HEK293 (cell line): Measurements from ENCODE around the gene HOXB1.

Experiments used
- FEZF1 ChIP-seq: fragments of 450-650 bp; formaldehyde crosslinking; IDR thresholded peaks from 2 replicates; pipeline ENCODE4 v1.5.1; 2016; ENCODE audit warnings: missing biosample characterization, missing genetic modification characterization
- GFI1B ChIP-seq: fragments of 450-650 bp; formaldehyde crosslinking; IDR thresholded peaks from 2 replicates; pipeline ENCODE4 v1.5.1; 2016; ENCODE audit warnings: missing biosample characterization, missing genetic modification characterization
- PATZ1 ChIP-seq: fragments of 450-650 bp; formaldehyde crosslinking; IDR thresholded peaks from 2 replicates; pipeline ENCODE4 v1.5.1; 2016; ENCODE audit warnings: missing biosample characterization, missing genetic modification characterization
- PRDM6 ChIP-seq: fragments of 450-650 bp; formaldehyde crosslinking; IDR thresholded peaks from 2 replicates; pipeline ENCODE4 v1.5.1; 2017; ENCODE audit warnings: missing biosample characterization, missing genetic modification characterization
- SP3 ChIP-seq: fragments of 450-650 bp; formaldehyde crosslinking; IDR thresholded peaks from 2 replicates; pipeline ENCODE4 v1.5.1; 2016; ENCODE audit warnings: missing biosample characterization, missing genetic modification characterization
- YY2 ChIP-seq: fragments of 450-650 bp; formaldehyde crosslinking; IDR thresholded peaks from 2 replicates; pipeline ENCODE4 v1.5.1; 2016; ENCODE audit warnings: missing biosample characterization, missing genetic modification characterization
- ZNF184 ChIP-seq: fragments of 450-650 bp; IDR thresholded peaks from 2 replicates; pipeline ENCODE4 v1.5.1; 2018; ENCODE audit warnings: missing biosample characterization, mild to moderate bottlenecking, missing genetic modification characterization
- ZNF211 ChIP-seq: fragments of 450-650 bp; formaldehyde crosslinking; IDR thresholded peaks from 2 replicates; pipeline ENCODE4 v1.5.1; 2016; ENCODE audit warnings: low read depth, missing biosample characterization, missing genetic modification characterization
- ZNF239 ChIP-seq: fragments of 450-650 bp; formaldehyde crosslinking; IDR thresholded peaks from 2 replicates; pipeline ENCODE4 v1.5.1; 2016; ENCODE audit warnings: missing biosample characterization, missing genetic modification characterization
- ZNF24 ChIP-seq: fragments of 450-650 bp; formaldehyde crosslinking; IDR thresholded peaks from 2 replicates; pipeline ENCODE4 v1.5.1; 2016; ENCODE audit warnings: missing biosample characterization, missing genetic modification characterization
- ZNF311 ChIP-seq: fragments of 450-650 bp; formaldehyde crosslinking; IDR thresholded peaks from 2 replicates; pipeline ENCODE4 v1.5.1; 2017; ENCODE audit warnings: missing biosample characterization, missing genetic modification characterization, borderline replicate concordance
- ZNF350 ChIP-seq: fragments of 450-650 bp; formaldehyde crosslinking; IDR thresholded peaks from 2 replicates; pipeline ENCODE4 v1.5.0; 2017; ENCODE audit warnings: missing biosample characterization, mild to moderate bottlenecking, missing genetic modification characterization
- ZNF354C ChIP-seq: fragments of 450-650 bp; formaldehyde crosslinking; IDR thresholded peaks from 2 replicates; pipeline ENCODE4 v1.5.1; 2016; ENCODE audit warnings: missing biosample characterization, missing genetic modification characterization, low read depth, borderline replicate concordance
- ZNF416 ChIP-seq: fragments of 450-650 bp; formaldehyde crosslinking; IDR thresholded peaks from 2 replicates; pipeline ENCODE4 v1.5.1; 2016; ENCODE audit warnings: missing biosample characterization, missing genetic modification characterization
- ZNF473 ChIP-seq: fragments of 450-650 bp; formaldehyde crosslinking; IDR thresholded peaks from 2 replicates; pipeline ENCODE4 v1.5.1; 2017; ENCODE audit warnings: missing biosample characterization, missing genetic modification characterization
- ZNF555 ChIP-seq: fragments of 450-650 bp; formaldehyde crosslinking; conservative IDR thresholded peaks from 2 replicates; pipeline ENCODE4 v1.5.1; 2017; ENCODE audit warnings: missing biosample characterization, mild to moderate bottlenecking, missing genetic modification characterization, inconsistent platforms
- ZNF621 ChIP-seq: fragments of 450-650 bp; formaldehyde crosslinking; IDR thresholded peaks from 2 replicates; pipeline ENCODE4 v1.5.1; 2017; ENCODE audit warnings: missing biosample characterization, missing genetic modification characterization
- ZNF791 ChIP-seq: fragments of 450-650 bp; formaldehyde crosslinking; IDR thresholded peaks from 2 replicates; pipeline ENCODE4 v1.5.1; 2016; ENCODE audit warnings: missing biosample characterization, missing genetic modification characterization
- ZSCAN16 ChIP-seq: fragments of 450-650 bp; formaldehyde crosslinking; IDR thresholded peaks from 2 replicates; pipeline ENCODE4 v1.5.1; 2016; ENCODE audit warnings: missing biosample characterization, missing genetic modification characterization
- ZXDB ChIP-seq: fragments of 450-650 bp; formaldehyde crosslinking; IDR thresholded peaks from 2 replicates; pipeline ENCODE4 v1.5.1; 2016; ENCODE audit warnings: missing biosample characterization, missing genetic modification characterization
- TF ChIP-seq, protein P1 (sequence below): fragments of 450-650 bp; formaldehyde crosslinking; IDR thresholded peaks from 2 replicates; pipeline ENCODE4 v1.5.1; 2016; ENCODE audit warnings: missing biosample characterization, missing genetic modification characterization
- TF ChIP-seq, protein P2 (sequence below): fragments of 450-650 bp; formaldehyde crosslinking; IDR thresholded peaks from 2 replicates; pipeline ENCODE4 v1.5.1; 2016; ENCODE audit warnings: missing biosample characterization, missing genetic modification characterization
- TF ChIP-seq, protein P3 (sequence below): fragments of 450-650 bp; formaldehyde crosslinking; IDR thresholded peaks from 2 replicates; pipeline ENCODE4 v1.5.1; 2016; ENCODE audit warnings: missing biosample characterization, missing genetic modification characterization, low read depth
- TF ChIP-seq, protein P4 (sequence below): fragments of 450-650 bp; formaldehyde crosslinking; IDR thresholded peaks from 2 replicates; pipeline ENCODE4 v1.5.1; 2016; ENCODE audit warnings: missing biosample characterization, missing genetic modification characterization

Gene HOXB1

GRCh38 chr17:48556576-48557401, 26.0 kb upstream of the HOXB1 start (continued):
- 0 out of 2 replicates have a peak, but pooled peaks have one; percentile 51 for TF ChIP-seq PRDM6 (tag by site-specific recombination)
- no peak for TF ChIP-seq YY2 (tag by site-specific recombination)
- TF ChIP-seq ZNF350 (tag by site-specific recombination) = no peak
- TF ChIP-seq ZNF473 (tag by site-specific recombination) = no peak
- TF ChIP-seq, protein P1, sequence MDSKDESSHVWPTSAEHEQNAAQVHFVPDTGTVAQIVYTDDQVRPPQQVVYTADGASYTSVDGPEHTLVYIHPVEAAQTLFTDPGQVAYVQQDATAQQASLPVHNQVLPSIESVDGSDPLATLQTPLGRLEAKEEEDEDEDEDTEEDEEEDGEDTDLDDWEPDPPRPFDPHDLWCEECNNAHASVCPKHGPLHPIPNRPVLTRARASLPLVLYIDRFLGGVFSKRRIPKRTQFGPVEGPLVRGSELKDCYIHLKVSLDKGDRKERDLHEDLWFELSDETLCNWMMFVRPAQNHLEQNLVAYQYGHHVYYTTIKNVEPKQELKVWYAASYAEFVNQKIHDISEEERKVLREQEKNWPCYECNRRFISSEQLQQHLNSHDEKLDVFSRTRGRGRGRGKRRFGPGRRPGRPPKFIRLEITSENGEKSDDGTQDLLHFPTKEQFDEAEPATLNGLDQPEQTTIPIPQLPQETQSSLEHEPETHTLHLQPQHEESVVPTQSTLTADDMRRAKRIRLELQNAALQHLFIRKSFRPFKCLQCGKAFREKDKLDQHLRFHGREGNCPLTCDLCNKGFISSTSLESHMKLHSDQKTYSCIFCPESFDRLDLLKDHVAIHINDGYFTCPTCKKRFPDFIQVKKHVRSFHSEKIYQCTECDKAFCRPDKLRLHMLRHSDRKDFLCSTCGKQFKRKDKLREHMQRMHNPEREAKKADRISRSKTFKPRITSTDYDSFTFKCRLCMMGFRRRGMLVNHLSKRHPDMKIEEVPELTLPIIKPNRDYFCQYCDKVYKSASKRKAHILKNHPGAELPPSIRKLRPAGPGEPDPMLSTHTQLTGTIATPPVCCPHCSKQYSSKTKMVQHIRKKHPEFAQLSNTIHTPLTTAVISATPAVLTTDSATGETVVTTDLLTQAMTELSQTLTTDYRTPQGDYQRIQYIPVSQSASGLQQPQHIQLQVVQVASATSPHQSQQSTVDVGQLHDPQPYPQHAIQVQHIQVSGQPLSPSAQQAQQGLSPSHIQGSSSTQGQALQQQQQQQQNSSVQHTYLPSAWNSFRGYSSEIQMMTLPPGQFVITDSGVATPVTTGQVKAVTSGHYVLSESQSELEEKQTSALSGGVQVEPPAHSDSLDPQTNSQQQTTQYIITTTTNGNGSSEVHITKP (tag by site-specific recombination) = no peak
- TF ChIP-seq ZNF354C (tag by site-specific recombination) = no peak
- TF ChIP-seq ZNF791 = no peak
- no peak for TF ChIP-seq ZNF555 (tag by site-specific recombination)
- no peak for TF ChIP-seq PATZ1 (tag by site-specific recombination)
- peak; percentile 96 for TF ChIP-seq FEZF1 (tag by site-specific recombination)
- TF ChIP-seq, protein P2, sequence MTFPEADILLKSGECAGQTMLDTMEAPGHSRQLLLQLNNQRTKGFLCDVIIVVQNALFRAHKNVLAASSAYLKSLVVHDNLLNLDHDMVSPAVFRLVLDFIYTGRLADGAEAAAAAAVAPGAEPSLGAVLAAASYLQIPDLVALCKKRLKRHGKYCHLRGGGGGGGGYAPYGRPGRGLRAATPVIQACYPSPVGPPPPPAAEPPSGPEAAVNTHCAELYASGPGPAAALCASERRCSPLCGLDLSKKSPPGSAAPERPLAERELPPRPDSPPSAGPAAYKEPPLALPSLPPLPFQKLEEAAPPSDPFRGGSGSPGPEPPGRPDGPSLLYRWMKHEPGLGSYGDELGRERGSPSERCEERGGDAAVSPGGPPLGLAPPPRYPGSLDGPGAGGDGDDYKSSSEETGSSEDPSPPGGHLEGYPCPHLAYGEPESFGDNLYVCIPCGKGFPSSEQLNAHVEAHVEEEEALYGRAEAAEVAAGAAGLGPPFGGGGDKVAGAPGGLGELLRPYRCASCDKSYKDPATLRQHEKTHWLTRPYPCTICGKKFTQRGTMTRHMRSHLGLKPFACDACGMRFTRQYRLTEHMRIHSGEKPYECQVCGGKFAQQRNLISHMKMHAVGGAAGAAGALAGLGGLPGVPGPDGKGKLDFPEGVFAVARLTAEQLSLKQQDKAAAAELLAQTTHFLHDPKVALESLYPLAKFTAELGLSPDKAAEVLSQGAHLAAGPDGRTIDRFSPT (tag by site-specific recombination) = no peak
- TF ChIP-seq ZNF211 (tag by site-specific recombination) = no peak
- no peak for TF ChIP-seq ZSCAN16
- no peak for TF ChIP-seq ZNF184 (tag by site-specific recombination)
- TF ChIP-seq ZNF311 = no peak
- TF ChIP-seq ZNF416 = no peak
- no peak for TF ChIP-seq ZNF621
- TF ChIP-seq ZXDB (tag by site-specific recombination) = peak; percentile 58; the same call in 1 of the 2 replicates
- TF ChIP-seq GFI1B (tag by site-specific recombination) = no peak
- no peak for TF ChIP-seq SP3
- TF ChIP-seq, protein P3, sequence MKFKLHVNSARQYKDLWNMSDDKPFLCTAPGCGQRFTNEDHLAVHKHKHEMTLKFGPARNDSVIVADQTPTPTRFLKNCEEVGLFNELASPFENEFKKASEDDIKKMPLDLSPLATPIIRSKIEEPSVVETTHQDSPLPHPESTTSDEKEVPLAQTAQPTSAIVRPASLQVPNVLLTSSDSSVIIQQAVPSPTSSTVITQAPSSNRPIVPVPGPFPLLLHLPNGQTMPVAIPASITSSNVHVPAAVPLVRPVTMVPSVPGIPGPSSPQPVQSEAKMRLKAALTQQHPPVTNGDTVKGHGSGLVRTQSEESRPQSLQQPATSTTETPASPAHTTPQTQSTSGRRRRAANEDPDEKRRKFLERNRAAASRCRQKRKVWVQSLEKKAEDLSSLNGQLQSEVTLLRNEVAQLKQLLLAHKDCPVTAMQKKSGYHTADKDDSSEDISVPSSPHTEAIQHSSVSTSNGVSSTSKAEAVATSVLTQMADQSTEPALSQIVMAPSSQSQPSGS (tag by site-specific recombination) = no peak
- TF ChIP-seq, protein P4, sequence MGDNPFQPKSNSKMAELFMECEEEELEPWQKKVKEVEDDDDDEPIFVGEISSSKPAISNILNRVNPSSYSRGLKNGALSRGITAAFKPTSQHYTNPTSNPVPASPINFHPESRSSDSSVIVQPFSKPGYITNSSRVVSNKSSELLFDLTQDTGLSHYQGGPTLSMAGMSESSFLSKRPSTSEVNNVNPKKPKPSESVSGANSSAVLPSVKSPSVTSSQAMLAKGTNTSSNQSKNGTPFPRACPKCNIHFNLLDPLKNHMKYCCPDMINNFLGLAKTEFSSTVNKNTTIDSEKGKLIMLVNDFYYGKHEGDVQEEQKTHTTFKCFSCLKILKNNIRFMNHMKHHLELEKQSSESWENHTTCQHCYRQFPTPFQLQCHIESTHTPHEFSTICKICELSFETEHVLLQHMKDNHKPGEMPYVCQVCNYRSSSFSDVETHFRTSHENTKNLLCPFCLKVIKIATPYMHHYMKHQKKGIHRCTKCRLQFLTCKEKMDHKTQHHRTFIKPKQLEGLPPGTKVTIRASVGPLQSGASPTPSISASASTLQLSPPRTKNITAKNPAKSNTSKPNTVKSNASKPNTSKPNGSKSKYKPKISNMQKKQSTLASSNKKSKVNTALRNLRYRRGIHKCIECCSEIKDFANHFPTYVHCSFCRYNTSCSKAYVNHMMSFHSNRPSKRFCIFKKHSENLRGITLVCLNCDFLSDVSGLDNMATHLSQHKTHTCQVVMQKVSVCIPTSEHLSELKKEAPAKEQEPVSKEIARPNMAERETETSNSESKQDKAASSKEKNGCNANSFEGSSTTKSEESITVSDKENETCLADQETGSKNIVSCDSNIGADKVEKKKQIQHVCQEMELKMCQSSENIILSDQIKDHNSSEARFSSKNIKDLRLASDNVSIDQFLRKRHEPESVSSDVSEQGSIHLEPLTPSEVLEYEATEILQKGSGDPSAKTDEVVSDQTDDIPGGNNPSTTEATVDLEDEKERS (tag by site-specific recombination) = no peak
- TF ChIP-seq ZNF239 (tag by site-specific recombination) = no peak
- TF ChIP-seq ZNF24 (tag by site-specific recombination) = no peak
